Measurements from ENCODE around the gene WAPL. TPM values are rescaled to one million over a fixed set of nuclear protein-coding genes. Genes with fewer than 3 reads are reported as not detected.

Gene WAPL
- total and polyA plus RNA-seq, 2 of the 8 experiments (the other 6 are each of a cell fraction or from before 2014, with no cell fraction given), result 12.8 to 48.1 TPM

- TF ChIP-seq POLR2AphosphoS5 (IDR thresholded peaks at IDR 0.05; ENCODE audit: low read depth, low read length) (no peak), TCF12 (IDR thresholded peaks at IDR 0.05; ENCODE audit: low read depth, low read length) (no peak), E2F6 (IDR thresholded peaks at IDR 0.05) (no peak), SP2 (IDR thresholded peaks at IDR 0.05; ENCODE audit: low read length) (no peak)
Measured at GRCh38 chr10:86524225-86524962, 2.8 kb upstream of the WAPL start (continued).

All from H1 (cell line).